ENCODE measurements around the gene PTTG1IP. TPM values are rescaled to one million over a fixed set of nuclear protein-coding genes. Genes with fewer than 3 reads are reported as not detected.

PTTG1IP gene
- polyA plus RNA-seq, 1 donor (not counting 4 experiments of a cell fraction or from before 2014, with no cell fraction given) = 132 TPM

GRCh38 chr21:44850905-44851657 lies 22.4 kb downstream of the PTTG1IP start:
- no peak overlapping the region for H2AFZ ChIP-seq (ENCODE audit: control insufficient read depth, low read length)
- peaks cover 14% of the 10 kb centered on the region for H3K79me2 ChIP-seq (ENCODE audit: control insufficient read depth, insufficient read depth, low read length)
- H3K36me3 ChIP-seq (ENCODE audit: control insufficient read depth in 2 of 2, extremely low read depth in 1 of 2, insufficient read depth in 2 of 2, low read length in 2 of 2) = peaks cover 34 to 40% of the 10 kb centered on the region in 2 experiments
- H4K20me1 ChIP-seq (ENCODE audit: control insufficient read depth, extremely low read depth, insufficient read depth, low read length) = peaks cover 3% of the 10 kb centered on the region
- DNase-seq (ENCODE audit: low read depth, low spot score) (no peak), FAIRE-seq (no peak)
- no peaks in the 10 kb centered on the region for H3K9me3 ChIP-seq (ENCODE audit: control insufficient read depth, low read depth, low read length)
- no peak overlapping the region for H3K4me3 ChIP-seq (ENCODE audit: control insufficient read depth in 2 of 3, extremely low read depth in 1 of 3, insufficient read depth in 2 of 3, low read depth in 1 of 3, low read length in 3 of 3)
- H3K9ac ChIP-seq (ENCODE audit: control insufficient read depth, extremely low read depth, insufficient read depth, low read length) = no peak overlapping the region
- dilution Hi-C loops (cut with MboI; ENCODE audit: extremely low pct_ligation_motif_present, low sequenced_read_pairs) = no loop called here
- H3K9me1 ChIP-seq (ENCODE audit: control insufficient read depth, extremely low read depth, insufficient read depth, low read length) = no peaks in the 10 kb centered on the region
- H3K27me3 ChIP-seq (ENCODE audit: control insufficient read depth, extremely low read depth, insufficient read depth, low read length) = no peaks in the 10 kb centered on the region
- no peak overlapping the region for H3K4me2 ChIP-seq (ENCODE audit: control insufficient read depth, extremely low read depth, insufficient read depth, low read depth, low read length)
- peaks cover 7% of the 10 kb centered on the region for H3K4me1 ChIP-seq (ENCODE audit: control insufficient read depth, extremely low read depth, insufficient read depth, low read length)
- TF ChIP-seq CTCF (optimal IDR thresholded peaks at IDR 0.05 in 1 of 3, IDR thresholded peaks at IDR 0.05 in 1 of 3, conservative IDR thresholded peaks at IDR 0.05 in 1 of 3; ENCODE audit: extremely low read depth in 1 of 3, insufficient read depth in 2 of 3, low read length in 3 of 3) (no peak), EZH2 (IDR thresholded peaks at IDR 0.05; ENCODE audit: low read length) (no peak)
- no peak overlapping the region for H3K27ac ChIP-seq (ENCODE audit: control insufficient read depth, insufficient read depth, low read length)

- no peak for DNase-seq (ENCODE audit: low read depth, low spot score)
- H3K4me3 ChIP-seq (ENCODE audit: control insufficient read depth in 2 of 3, extremely low read depth in 1 of 3, insufficient read depth in 2 of 3, low read depth in 1 of 3, low read length in 3 of 3) = no peak overlapping the region
- peaks cover 13% of the 10 kb centered on the region for H3K4me1 ChIP-seq (ENCODE audit: control insufficient read depth, extremely low read depth, insufficient read depth, low read length)
- TF ChIP-seq EZH2 (IDR thresholded peaks at IDR 0.05; ENCODE audit: low read length) = no peak
- H2AFZ ChIP-seq (ENCODE audit: control insufficient read depth, low read length) = no peak overlapping the region
- FAIRE-seq = no peak
- H3K9me1 ChIP-seq (ENCODE audit: control insufficient read depth, extremely low read depth, insufficient read depth, low read length) = no peaks in the 10 kb centered on the region
- H3K79me2 ChIP-seq (ENCODE audit: control insufficient read depth, insufficient read depth, low read length) = peaks cover 12% of the 10 kb centered on the region
- no peaks in the 10 kb centered on the region for H3K27me3 ChIP-seq (ENCODE audit: control insufficient read depth, extremely low read depth, insufficient read depth, low read length)
- H4K20me1 ChIP-seq (ENCODE audit: control insufficient read depth, extremely low read depth, insufficient read depth, low read length) = peaks cover 3% of the 10 kb centered on the region
- no peak overlapping the region for H3K4me2 ChIP-seq (ENCODE audit: control insufficient read depth, extremely low read depth, insufficient read depth, low read depth, low read length)
- no peaks in the 10 kb centered on the region for H3K9me3 ChIP-seq (ENCODE audit: control insufficient read depth, low read depth, low read length)
- no peak overlapping the region for H3K27ac ChIP-seq (ENCODE audit: control insufficient read depth, insufficient read depth, low read length)
- dilution Hi-C loops (cut with MboI; ENCODE audit: extremely low pct_ligation_motif_present, low sequenced_read_pairs) = no loop called here
- H3K36me3 ChIP-seq (ENCODE audit: control insufficient read depth in 2 of 2, extremely low read depth in 1 of 2, insufficient read depth in 2 of 2, low read length in 2 of 2) = peaks cover 28 to 36% of the 10 kb centered on the region in 2 experiments
- H3K9ac ChIP-seq (ENCODE audit: control insufficient read depth, extremely low read depth, insufficient read depth, low read length) = no peak overlapping the region
Observed at GRCh38 chr21:44850208-44850800, 23.2 kb downstream of the PTTG1IP start.
